ENCODE measurements around the gene GGNBP2.

The GGNBP2 gene

DNA sequence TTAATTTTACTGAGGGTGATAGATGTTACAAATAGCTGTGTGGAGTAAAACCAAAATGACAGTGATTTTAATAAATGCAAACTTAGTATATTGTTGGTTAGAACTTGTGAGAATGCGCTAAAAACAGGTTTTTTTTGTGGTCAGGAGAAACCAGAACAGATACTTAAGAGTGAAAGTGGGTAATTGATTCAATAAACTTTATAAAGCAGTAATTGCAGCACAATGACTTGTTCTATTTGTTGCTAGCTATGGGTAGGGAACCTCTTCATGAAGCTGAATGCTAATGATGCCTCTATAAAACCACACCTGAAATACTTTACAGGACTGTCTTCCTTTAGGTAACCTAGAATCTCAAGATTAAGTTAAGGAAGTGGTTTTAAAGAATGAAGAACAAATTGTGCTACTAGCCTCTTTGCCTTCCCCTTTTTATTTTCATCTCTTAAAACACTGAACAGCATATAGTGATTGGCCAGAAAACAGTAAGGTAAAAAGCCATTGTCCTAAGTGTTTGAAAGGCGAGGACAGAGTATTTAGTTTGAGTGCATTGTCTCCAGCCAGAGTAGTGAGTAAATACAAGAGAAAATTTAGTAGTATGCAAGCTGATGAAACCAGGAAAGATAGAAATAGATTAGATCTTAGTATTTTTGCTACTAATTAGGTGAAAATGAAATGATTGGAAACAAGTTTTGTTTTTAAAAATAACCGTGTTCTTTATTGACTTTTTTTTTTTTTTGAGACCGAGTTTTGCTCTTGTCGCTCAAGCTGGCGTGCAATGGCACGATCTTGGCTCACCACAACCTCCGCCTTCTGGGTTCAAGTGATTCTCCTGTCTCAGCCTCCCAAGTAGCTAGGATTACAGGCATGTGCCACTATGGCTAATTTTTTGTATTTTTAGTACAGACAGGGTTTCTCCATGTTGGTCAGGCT lies 6.0 kb downstream of the GGNBP2 start:
- DNase-seq (ENCODE audit: low read depth in 2 of 2) = no peak

- DNase-seq (ENCODE audit: low read depth in 2 of 2) = no peak
Observed at GRCh38 chr17:36553459-36553858, 8.7 kb downstream of the GGNBP2 start.

GRCh38 chr17:36566081-36566480 lies 21.4 kb downstream of the GGNBP2 start:
- no peak for DNase-seq (ENCODE audit: low read depth in 2 of 2)

DNA sequence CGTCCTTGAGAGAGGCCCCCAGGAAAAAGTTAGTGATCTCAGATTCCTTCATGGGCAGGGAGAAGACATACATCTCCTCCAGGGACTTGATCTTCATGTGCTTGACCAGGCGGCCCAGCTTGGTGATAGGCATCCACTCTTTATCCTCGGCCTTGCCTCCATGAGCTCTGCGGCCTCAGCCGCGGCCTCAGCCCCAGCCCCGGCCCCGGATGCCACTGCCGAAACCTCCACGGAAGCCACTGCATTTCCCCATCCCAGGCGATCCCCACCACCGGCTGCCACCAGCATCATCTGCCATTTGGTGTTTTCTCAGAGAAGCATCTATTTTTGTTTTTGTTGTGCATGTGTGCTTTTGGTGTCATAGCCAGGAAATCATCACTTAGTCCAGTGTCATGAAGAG lies 30.3 kb downstream of the GGNBP2 start:
- no peak for DNase-seq (ENCODE audit: low read depth in 2 of 2)

DNA sequence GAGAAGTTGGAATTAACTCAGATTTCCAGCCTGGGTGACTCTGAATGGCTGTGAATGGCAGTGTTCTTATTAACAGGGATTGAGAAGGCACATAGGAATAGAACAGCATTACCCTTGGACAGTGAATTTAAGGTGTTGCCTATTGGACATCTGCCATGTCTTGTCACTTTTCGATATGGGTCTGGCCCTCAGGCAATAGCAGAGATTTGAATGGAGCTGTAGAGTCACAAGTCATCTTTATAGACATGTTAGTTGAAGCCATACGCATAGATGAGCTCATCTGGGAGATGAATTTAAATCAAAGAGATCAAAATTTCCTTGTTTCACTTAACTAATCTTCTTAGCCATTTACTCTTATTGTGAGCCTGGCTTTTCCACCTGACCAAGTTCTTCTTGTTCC lies 32.1 kb downstream of the GGNBP2 start:
- DNase-seq (ENCODE audit: low read depth in 2 of 2) = no peak

- DNase-seq (ENCODE audit: low read depth in 2 of 2) = no peak
Observed at GRCh38 chr17:36578671-36579070, 34.0 kb downstream of the GGNBP2 start.

DNA sequence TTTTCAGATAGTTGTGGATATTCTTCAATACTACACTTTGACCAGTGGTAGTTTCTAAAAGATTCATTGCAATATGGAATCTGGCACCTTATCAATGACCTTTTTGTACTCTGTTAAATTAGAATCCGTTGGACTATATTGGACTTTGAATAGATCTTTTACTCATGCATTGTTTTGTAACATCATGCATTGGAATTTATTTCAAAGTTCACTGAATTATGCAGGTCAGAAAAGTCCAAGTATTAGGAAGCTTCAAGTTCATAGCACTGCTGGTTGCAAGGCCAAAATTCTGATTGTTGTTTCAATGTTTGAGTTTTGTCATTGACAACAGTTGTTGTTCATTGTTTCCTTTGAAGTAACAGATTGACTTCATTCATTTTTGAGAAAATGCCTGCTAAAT lies 39.1 kb downstream of the GGNBP2 start:
- no peak for DNase-seq (ENCODE audit: low read depth in 2 of 2)

GRCh38 chr17:36586138-36586537 lies 41.4 kb downstream of the GGNBP2 start:
- DNase-seq (ENCODE audit: low read depth in 2 of 2) = no peak

- DNase-seq (ENCODE audit: low read depth in 2 of 2) = no peak
Observed at GRCh38 chr17:36590082-36590481, 45.4 kb downstream of the GGNBP2 start.

- peak; percentile 77 to 79 for DNase-seq (ENCODE audit: low read depth in 2 of 2)
Observed at GRCh38 chr17:36591434-36592315, 47.0 kb downstream of the GGNBP2 start, which contains the start of gene DHRS11. DHRS11 (plus strand) TSS chr17:36591879; CDS start chr17:36592010, 131 bp downstream.

DNA sequence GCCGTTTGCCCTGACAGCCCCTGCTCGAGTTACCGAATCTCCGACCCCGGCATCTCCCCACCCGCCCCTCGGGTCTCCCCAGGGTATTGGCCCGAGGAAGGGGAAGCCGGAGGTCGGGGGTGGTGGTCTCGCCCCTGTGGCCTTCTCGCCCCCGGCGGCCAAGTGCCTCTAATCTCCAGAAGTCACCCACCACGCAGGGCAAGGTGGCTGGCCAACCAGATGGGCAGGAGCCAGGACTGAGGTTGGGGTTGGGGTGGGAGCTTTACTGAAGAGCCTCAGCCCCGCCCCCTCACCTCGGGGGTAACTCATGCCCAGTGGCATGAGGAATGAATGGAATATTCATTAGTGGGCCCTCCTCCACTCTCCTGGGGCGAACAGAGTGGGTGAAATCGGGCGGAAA lies 47.6 kb downstream of the GGNBP2 start:
- DNase-seq (ENCODE audit: low read depth in 2 of 2) = no peak

DNA sequence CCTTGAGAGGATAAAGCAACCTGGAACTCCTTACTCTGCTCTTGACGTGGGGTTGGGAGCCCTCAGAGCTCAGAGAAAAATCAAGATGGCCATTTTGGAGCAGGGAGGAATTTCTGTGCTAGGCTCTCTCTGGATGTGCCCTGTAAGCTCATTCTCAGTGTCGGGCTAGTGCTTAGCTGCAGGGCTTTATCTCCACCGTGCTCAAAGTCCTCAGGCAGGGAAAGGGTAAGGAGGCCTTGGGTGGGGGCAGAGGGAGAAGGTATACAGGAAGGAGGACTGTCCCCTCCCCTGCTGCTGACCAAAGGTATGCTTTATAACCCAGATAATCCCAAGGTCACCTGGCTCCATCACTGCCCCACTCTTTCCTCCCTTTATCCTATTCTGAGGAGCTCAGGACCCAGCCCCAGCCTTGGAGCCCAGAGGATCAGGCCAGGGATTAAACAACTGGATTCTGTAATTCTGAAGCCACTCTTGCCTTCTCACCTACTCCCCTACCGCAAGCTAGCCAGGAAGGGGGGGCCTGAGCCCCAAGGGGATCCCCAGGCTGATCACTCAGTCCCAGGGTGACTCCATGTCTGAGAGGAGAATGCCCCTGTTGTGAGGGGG lies 48.1 kb downstream of the GGNBP2 start:
- DNase-seq (ENCODE audit: low read depth in 2 of 2) = no peak

GRCh38 chr17:36593656-36594316 lies 49.1 kb downstream of the GGNBP2 start:
- DNase-seq (ENCODE audit: low read depth in 2 of 2) = no peak

GRCh38 chr17:36594626-36595401 lies 50.1 kb downstream of the GGNBP2 start:
- DNase-seq (ENCODE audit: low read depth in 2 of 2) = no peak

GRCh38 chr17:36597226-36597625 lies 52.5 kb downstream of the GGNBP2 start:
- no peak for DNase-seq (ENCODE audit: low read depth in 2 of 2)

DNA sequence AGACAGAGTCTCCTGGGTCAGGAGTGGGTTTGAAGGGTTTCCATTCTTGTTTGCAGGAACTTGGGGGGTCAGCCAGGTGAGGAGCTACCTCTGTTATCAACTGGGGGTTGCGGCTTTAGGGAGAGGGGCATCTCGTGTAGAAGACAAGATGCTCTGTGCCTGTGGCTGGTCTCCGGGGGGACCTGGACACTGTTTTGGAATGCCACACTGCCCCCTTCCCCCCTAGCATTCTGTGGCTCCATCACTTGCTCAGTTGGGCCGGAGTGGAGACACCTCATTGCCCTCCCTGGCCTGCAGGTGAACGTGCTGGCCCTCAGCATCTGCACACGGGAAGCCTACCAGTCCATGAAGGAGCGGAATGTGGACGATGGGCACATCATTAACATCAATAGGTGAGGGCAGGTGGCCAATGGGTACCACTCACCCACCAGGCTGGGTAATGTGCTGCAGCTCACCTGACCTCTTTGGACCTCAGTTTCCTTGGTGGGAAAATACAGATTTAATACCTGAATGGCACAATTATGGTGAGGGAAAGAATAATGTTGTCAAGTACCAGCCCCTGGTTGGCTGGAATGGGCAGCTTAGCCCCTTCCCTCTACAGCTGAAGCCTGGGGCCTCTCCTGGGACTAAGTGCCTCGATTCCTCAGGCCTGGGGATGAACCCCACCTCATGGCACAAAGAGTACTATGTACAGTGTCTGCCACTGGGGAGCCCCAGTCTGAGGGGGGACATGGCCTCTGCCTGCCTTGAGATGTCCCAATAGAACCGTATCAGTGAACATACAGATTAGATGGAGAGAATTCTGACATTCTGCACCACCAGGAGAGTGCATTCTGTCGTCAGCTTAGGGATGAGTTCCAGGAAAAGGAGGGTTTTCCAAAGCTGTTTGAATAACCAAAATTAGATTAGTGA lies 53.4 kb downstream of the GGNBP2 start:
- DNase-seq (ENCODE audit: low read depth in 2 of 2) = no peak

GRCh38 chr17:36598951-36599401 lies 54.3 kb downstream of the GGNBP2 start:
- no peak for DNase-seq (ENCODE audit: low read depth in 2 of 2)

DNA sequence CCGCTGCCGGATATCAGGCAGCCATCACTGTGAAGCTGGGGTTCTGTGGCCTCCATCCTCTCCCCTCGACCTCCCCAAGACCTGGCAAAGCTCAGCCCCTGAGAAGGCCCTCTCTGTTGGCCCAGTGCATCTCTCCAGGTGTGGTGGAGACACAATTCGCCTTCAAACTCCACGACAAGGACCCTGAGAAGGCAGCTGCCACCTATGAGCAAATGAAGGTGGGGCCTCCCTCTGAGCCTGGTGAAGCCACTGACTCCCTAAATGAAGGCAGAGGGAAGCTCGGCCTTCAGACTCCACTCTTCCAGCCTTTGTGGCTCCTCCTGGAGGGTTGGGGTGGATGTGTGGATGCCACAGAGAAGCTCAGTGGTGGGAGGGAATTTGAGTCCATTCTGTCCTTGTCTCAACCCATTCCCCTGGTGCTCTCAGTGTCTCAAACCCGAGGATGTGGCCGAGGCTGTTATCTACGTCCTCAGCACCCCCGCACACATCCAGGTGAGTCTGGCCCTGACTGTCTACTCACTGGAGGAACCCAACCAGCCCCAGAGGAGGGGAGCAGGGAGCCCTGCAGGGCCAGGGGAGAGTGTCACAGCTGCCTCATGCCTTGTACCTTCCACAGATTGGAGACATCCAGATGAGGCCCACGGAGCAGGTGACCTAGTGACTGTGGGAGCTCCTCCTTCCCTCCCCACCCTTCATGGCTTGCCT lies 55.0 kb downstream of the GGNBP2 start:
- no peak for DNase-seq (ENCODE audit: low read depth in 2 of 2)

DNA sequence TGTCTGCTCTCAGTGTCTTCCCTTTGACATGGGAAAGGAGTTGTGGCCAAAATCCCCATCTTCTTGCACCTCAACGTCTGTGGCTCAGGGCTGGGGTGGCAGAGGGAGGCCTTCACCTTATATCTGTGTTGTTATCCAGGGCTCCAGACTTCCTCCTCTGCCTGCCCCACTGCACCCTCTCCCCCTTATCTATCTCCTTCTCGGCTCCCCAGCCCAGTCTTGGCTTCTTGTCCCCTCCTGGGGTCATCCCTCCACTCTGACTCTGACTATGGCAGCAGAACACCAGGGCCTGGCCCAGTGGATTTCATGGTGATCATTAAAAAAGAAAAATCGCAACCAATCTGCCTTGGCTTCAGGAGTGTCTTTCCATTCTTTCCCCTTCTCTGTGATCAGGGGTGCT lies 55.7 kb downstream of the GGNBP2 start:
- no peak for DNase-seq (ENCODE audit: low read depth in 2 of 2)
